OCI-LY1 (cell line): ENCODE measurements around the gene C9orf78.

Experiments
- H2AFZ ChIP-seq: fragments of 200-600 bp; sonication (generic), shearing (Covaris generic); 2 replicates; pipeline ENCODE4 v1.6.0; 2014; ENCODE audit warnings: antibody characterized with exemption, mild to moderate bottlenecking, low read length
- H3F3A ChIP-seq: fragments of 200-600 bp; sonication (generic), shearing (Covaris generic); 2 replicates; pipeline ENCODE4 v1.6.0; 2014; ENCODE audit warnings: mild to moderate bottlenecking, antibody characterized with exemption, low read length, moderate library complexity; ENCODE audit not compliant: insufficient read depth
- H3K27ac ChIP-seq: fragments of 200-600 bp; sonication (generic); 2 replicates; pipeline ENCODE4 v1.5.1; 2014; ENCODE audit warnings: low read length, mixed run types, mild to moderate bottlenecking, low read depth; ENCODE audit not compliant: poor library complexity, severe bottlenecking
- H3K27me3 ChIP-seq: fragments of 200-600 bp; sonication (generic); 2 replicates; pipeline ENCODE4 v1.6.0; 2014; ENCODE audit warnings: antibody characterized with exemption, mild to moderate bottlenecking, low read length, moderate library complexity; ENCODE audit not compliant: insufficient read depth
- H3K36me3 ChIP-seq: fragments of 200-600 bp; sonication (generic); 2 replicates; pipeline ENCODE4 v1.6.1; 2014; ENCODE audit warnings: mild to moderate bottlenecking, antibody characterized with exemption, low read length, moderate library complexity, mixed read lengths; ENCODE audit not compliant: insufficient read depth
- H3K4me1 ChIP-seq: fragments of 200-600 bp; sonication (generic); 2 replicates; pipeline ENCODE4 v1.5.1; 2014; ENCODE audit warnings: mild to moderate bottlenecking, low read length, moderate library complexity; ENCODE audit not compliant: insufficient read depth, severe bottlenecking
- H3K4me2 ChIP-seq: fragments of 200-600 bp; sonication (generic), shearing (Covaris generic); 2 replicates; pipeline ENCODE4 v1.6.1; 2014; ENCODE audit warnings: low read length
- H3K4me3 ChIP-seq: fragments of 200-600 bp; sonication (generic); 2 replicates; pipeline ENCODE4 v1.5.1; 2014; ENCODE audit warnings: low read length, low read depth, mild to moderate bottlenecking, mixed read lengths; ENCODE audit not compliant: poor library complexity, severe bottlenecking
- H3K79me2 ChIP-seq: fragments of 200-600 bp; shearing (Covaris generic); 2 replicates; pipeline ENCODE4 v1.6.1; 2016; ENCODE audit warnings: mixed run types, low read length, mixed read lengths; ENCODE audit not compliant: insufficient read depth
- H3K9ac ChIP-seq: fragments of 200-600 bp; sonication (generic), shearing (Covaris generic); 2 replicates; pipeline ENCODE4 v1.6.1; 2014; ENCODE audit warnings: mild to moderate bottlenecking, low read length, mixed read lengths
- H3K9me2 ChIP-seq: fragments of 200-600 bp; sonication (generic), shearing (Covaris generic); 2 replicates; pipeline ENCODE4 v1.6.1; 2014; ENCODE audit warnings: low read depth, mild to moderate bottlenecking, low read length, mixed read lengths
- H3K9me3 ChIP-seq: fragments of 200-600 bp; shearing (Covaris generic); 2 replicates; pipeline ENCODE4 v1.6.1; 2014; ENCODE audit warnings: low read length, mixed read lengths
- H4K20me1 ChIP-seq: fragments of 200-600 bp; sonication (generic), shearing (Covaris generic); 2 replicates; pipeline ENCODE4 v1.6.0; 2016; ENCODE audit warnings: mild to moderate bottlenecking, low read length; ENCODE audit not compliant: insufficient read depth
- CTCF ChIP-seq: fragments of 200-600 bp; sonication (generic), shearing (Covaris generic); IDR thresholded peaks from 2 replicates; pipeline ENCODE4 v1.5.1; 2017; ENCODE audit warnings: mild to moderate bottlenecking, antibody characterized with exemption, low read length, moderate library complexity, mixed read lengths
- EZH2 ChIP-seq: fragments of 200-600 bp; sonication (generic), shearing (Covaris generic); IDR thresholded peaks from 2 replicates; pipeline ENCODE4 v1.8.0; 2017; ENCODE audit warnings: borderline replicate concordance, mixed run types, mild to moderate bottlenecking, antibody characterized with exemption, low read length, moderate library complexity, mixed read lengths

C9orf78 gene

GRCh38 chr9:129865668-129866320 is 30.7 kb upstream of the C9orf78 start:
- H3K27ac ChIP-seq, result no peak overlapping the region

DNA sequence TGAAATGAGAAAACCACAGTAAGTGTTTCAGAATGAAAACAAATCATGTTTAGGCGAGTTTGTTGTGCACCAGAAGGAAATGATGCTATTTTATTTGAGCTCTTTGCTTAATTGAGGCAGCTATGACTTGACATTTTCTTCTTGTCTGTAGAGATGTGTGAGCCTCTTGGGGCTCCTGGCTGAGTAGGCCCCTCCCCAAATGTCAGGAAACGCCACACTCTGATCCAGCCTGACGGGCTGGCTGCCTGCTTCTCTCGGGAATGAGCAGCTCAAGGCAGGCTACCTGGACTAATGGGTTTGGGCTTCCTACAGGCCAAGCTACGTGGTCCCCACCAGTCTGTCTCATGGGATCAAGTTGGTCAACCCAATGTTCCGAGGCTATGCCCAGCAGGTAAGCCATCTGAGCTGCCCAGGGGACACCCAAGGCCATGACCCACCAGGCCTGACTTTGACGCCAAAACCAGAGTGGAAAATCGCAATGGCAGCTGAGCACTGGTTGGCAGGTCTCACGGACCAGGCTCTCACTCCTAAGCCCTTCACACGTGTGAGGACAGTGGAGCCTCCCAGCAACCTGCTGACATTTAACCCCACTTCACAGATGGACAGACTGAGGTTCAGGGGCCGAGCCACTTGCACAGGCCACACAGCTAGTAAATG is 30.0 kb upstream of the C9orf78 start:
- Histone ChIP-seq H3F3A (no peaks in the 10 kb centered on the region), H3K4me2 (no peak overlapping the region), H4K20me1 (no peaks in the 10 kb centered on the region), H3K4me1 (peaks cover 12% of the 10 kb centered on the region), H3K9ac (no peak overlapping the region), H3K27ac (no peak overlapping the region), H3K79me2 (no peaks in the 10 kb centered on the region), H2AFZ (no peak overlapping the region), H3K4me3 (no peak overlapping the region), H3K36me3 (peaks cover 9% of the 10 kb centered on the region; the same call in 1 of the 2 replicates), H3K9me2 (no peaks in the 10 kb centered on the region), H3K27me3 (no peaks in the 10 kb centered on the region), H3K9me3 (no peaks in the 10 kb centered on the region)
- no peak for TF ChIP-seq EZH2
- TF ChIP-seq CTCF, result no peak

More at GRCh38 chr9:129865668-129866320, 30.7 kb upstream of the C9orf78 start:
- Histone ChIP-seq H3F3A (no peaks in the 10 kb centered on the region), H3K36me3 (peaks cover 7% of the 10 kb centered on the region; the same call in 1 of the 2 replicates), H2AFZ (no peak overlapping the region), H4K20me1 (no peaks in the 10 kb centered on the region), H3K4me3 (no peak overlapping the region), H3K79me2 (no peaks in the 10 kb centered on the region), H3K27me3 (no peaks in the 10 kb centered on the region), H3K9ac (no peak overlapping the region), H3K9me3 (no peaks in the 10 kb centered on the region), H3K4me1 (peaks cover 12% of the 10 kb centered on the region), H3K9me2 (no peaks in the 10 kb centered on the region), H3K4me2 (no peak overlapping the region)
- TF ChIP-seq CTCF (no peak), EZH2 (no peak)

- Histone ChIP-seq H4K20me1 (no peaks in the 10 kb centered on the region), H2AFZ (no peak overlapping the region), H3K79me2 (no peaks in the 10 kb centered on the region), H3K9me3 (no peaks in the 10 kb centered on the region), H3F3A (no peaks in the 10 kb centered on the region), H3K27me3 (no peaks in the 10 kb centered on the region), H3K9ac (no peak overlapping the region), H3K4me3 (no peak overlapping the region), H3K9me2 (no peaks in the 10 kb centered on the region), H3K4me2 (no peak overlapping the region), H3K4me1 (no peaks in the 10 kb centered on the region), H3K27ac (no peak overlapping the region), H3K36me3 (peaks cover 9% of the 10 kb centered on the region; the same call in 1 of the 2 replicates)
- TF ChIP-seq CTCF (no peak), EZH2 (no peak)
Measured at GRCh38 chr9:129863059-129863690, 28.1 kb upstream of the C9orf78 start.
